Caco-2 (cell line): ENCODE results near the gene ACOXL. TPM values are rescaled to one million over a fixed set of nuclear protein-coding genes. Genes with fewer than 3 reads are reported as not detected.

ENCODE experiments used
- BruUV-seq: library from RNA; stranded (reverse); fragments of 400-500 nt; replicated peaks from 2 replicates; lab custom pipeline; 2021; lab: Mats Ljungman, UMichigan
- CTCF ChIA-PET: fragments of 300-600 bp; sonication (Branson Sonifier 250); formaldehyde crosslinking; loops from one replicate; lab custom pipeline; 2022; ENCODE audit warnings: antibody characterized with exemption; lab: Charles Lee
- POLR2A ChIA-PET: fragments of 300-600 bp; sonication (Branson Sonifier 250); formaldehyde crosslinking; loops from one replicate; lab custom pipeline; 2022; ENCODE audit warnings: antibody characterized with exemption; lab: Charles Lee
- DNase-seq, 2 experiments: peaks; one replicate each; pipeline versions ENCODE4 v3.0.0 to v3.0.0-alpha.2; 2020 to 2022
- H3K27me3 ChIP-seq: replicated peaks from 2 replicates; pipeline ENCODE4 v1.6.0; 2011; ENCODE audit warnings: low read length; ENCODE audit not compliant: control insufficient read depth, insufficient read depth
- H3K36me3 ChIP-seq: 2 replicates; pipeline ENCODE4 v1.5.1; 2011; ENCODE audit warnings: low read length; ENCODE audit not compliant: control insufficient read depth, insufficient read depth
- H3K4me1 ChIP-seq: fragments of 250-450 bp; sonication (Bioruptor Pico); 2 replicates; pipeline ENCODE4 v1.5.1; 2020; ENCODE audit warnings: mild to moderate bottlenecking
- H3K4me3 ChIP-seq: 2 replicates; pipeline ENCODE4 v1.5.1; 2011; ENCODE audit warnings: low read depth, mild to moderate bottlenecking, control low read depth, low read length
- H3K9me3 ChIP-seq: fragments of 250-450 bp; sonication (Bioruptor Pico); 2 replicates; pipeline ENCODE4 v1.5.1; 2020; ENCODE audit warnings: mild to moderate bottlenecking, moderate library complexity
- H3K27ac Mint-ChIP-seq: one replicate; pipeline ENCODE4 v1.8.0; 2022; ENCODE audit warnings: mixed read lengths; ENCODE audit not compliant: unreplicated experiment
- H3K27me3 Mint-ChIP-seq: one replicate; pipeline ENCODE4 v1.8.0; 2022; ENCODE audit warnings: mixed read lengths; ENCODE audit not compliant: insufficient read depth, unreplicated experiment
- H3K36me3 Mint-ChIP-seq: one replicate; pipeline ENCODE4 v1.8.0; 2022; ENCODE audit warnings: mild to moderate bottlenecking, mixed read lengths; ENCODE audit not compliant: insufficient read depth, unreplicated experiment
- H3K4me1 Mint-ChIP-seq: one replicate; pipeline ENCODE4 v1.8.0; 2022; ENCODE audit warnings: low read depth, mixed read lengths; ENCODE audit not compliant: unreplicated experiment
- H3K4me3 Mint-ChIP-seq: one replicate; pipeline ENCODE4 v1.8.0; 2022; ENCODE audit warnings: mild to moderate bottlenecking, moderate library complexity, mixed read lengths; ENCODE audit not compliant: unreplicated experiment
- H3K9me3 Mint-ChIP-seq: one replicate; pipeline ENCODE4 v1.8.0; 2022; ENCODE audit warnings: mixed read lengths; ENCODE audit not compliant: unreplicated experiment
- intact Hi-C: fragments of 100-400 bp; cut with micrococcal nuclease; formaldehyde crosslinking; loops from one replicate; pipeline ENCODE4 v1.10.0; 2022; ENCODE audit not compliant: unreplicated experiment
- total RNA-seq: library from RNA; stranded (reverse); gene quantifications from 2 replicates; pipeline ENCODE4 v1.2.3, GENCODE V29; 2022
- TF ChIP-seq, protein P1 (sequence below), 2 experiments: fragments of 200-600 bp in 1 of 2; IDR thresholded peaks; 1 replicate in 1 of 2; 2 replicates in 1 of 2; pipeline versions ENCODE4 v1.5.1 to v1.8.0; 2011 to 2022; ENCODE audit warnings: antibody characterized with exemption in 1 of 2, control low read depth in 1 of 2, inconsistent platforms in 1 of 2, low read depth in 1 of 2, low read length in 1 of 2, mild to moderate bottlenecking in 1 of 2, moderate library complexity in 1 of 2; ENCODE audit not compliant: insufficient read depth in 1 of 2, severe bottlenecking in 1 of 2, unreplicated experiment in 1 of 2

Gene ACOXL
- total RNA-seq, 1 experiment from 2014 or later, result 2.6 TPM

GRCh38 chr2:110970201-110970600 lies 237.8 kb downstream of the ACOXL start:
- DNase-seq, result no peak
- Mint-ChIP-seq H3K27ac (no peak overlapping the region), H3K4me1 (no peaks in the 10 kb centered on the region), H3K27me3 (peaks cover 9% of the 10 kb centered on the region), H3K9me3 (peaks cover 16% of the 10 kb centered on the region), H3K4me3 (no peak overlapping the region), H3K36me3 (no peaks in the 10 kb centered on the region)
- Histone ChIP-seq H3K4me1 (no peaks in the 10 kb centered on the region), H3K27me3 (no peaks in the 10 kb centered on the region), H3K36me3 (no peaks in the 10 kb centered on the region), H3K4me3 (no peak overlapping the region), H3K9me3 (peaks cover 4% of the 10 kb centered on the region; the same call in 1 of the 2 replicates)
- intact Hi-C loops, result no loop called here
- CTCF ChIA-PET, result interaction anchor here (0.6 kb wide), 1 partner anchor 87 kb away, joined by 3 read pairs; no protein-coding TSS in a partner anchor
- no TSS peak for BruUV-seq
- TF ChIP-seq, protein P1, sequence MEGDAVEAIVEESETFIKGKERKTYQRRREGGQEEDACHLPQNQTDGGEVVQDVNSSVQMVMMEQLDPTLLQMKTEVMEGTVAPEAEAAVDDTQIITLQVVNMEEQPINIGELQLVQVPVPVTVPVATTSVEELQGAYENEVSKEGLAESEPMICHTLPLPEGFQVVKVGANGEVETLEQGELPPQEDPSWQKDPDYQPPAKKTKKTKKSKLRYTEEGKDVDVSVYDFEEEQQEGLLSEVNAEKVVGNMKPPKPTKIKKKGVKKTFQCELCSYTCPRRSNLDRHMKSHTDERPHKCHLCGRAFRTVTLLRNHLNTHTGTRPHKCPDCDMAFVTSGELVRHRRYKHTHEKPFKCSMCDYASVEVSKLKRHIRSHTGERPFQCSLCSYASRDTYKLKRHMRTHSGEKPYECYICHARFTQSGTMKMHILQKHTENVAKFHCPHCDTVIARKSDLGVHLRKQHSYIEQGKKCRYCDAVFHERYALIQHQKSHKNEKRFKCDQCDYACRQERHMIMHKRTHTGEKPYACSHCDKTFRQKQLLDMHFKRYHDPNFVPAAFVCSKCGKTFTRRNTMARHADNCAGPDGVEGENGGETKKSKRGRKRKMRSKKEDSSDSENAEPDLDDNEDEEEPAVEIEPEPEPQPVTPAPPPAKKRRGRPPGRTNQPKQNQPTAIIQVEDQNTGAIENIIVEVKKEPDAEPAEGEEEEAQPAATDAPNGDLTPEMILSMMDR (IDR thresholded peaks at IDR 0.05; ENCODE audit: insufficient read depth in 1 of 2, low read depth in 1 of 2, low read length in 1 of 2, severe bottlenecking in 1 of 2, unreplicated experiment in 1 of 2), result no peak
- POLR2A ChIA-PET, result no interaction called here

GRCh38 chr2:110971811-110972210 lies 239.4 kb downstream of the ACOXL start:
- Histone ChIP-seq H3K36me3 (no peaks in the 10 kb centered on the region), H3K27me3 (no peaks in the 10 kb centered on the region), H3K4me1 (no peaks in the 10 kb centered on the region), H3K9me3 (peaks cover 4% of the 10 kb centered on the region; the same call in 1 of the 2 replicates), H3K4me3 (no peak overlapping the region)
- no TSS peak for BruUV-seq
- Mint-ChIP-seq H3K27ac (no peak overlapping the region), H3K27me3 (peaks cover 13% of the 10 kb centered on the region), H3K4me3 (no peak overlapping the region), H3K9me3 (peaks cover 16% of the 10 kb centered on the region), H3K4me1 (no peaks in the 10 kb centered on the region), H3K36me3 (no peaks in the 10 kb centered on the region)
- intact Hi-C loops, result no loop called here
- TF ChIP-seq, protein P1 (IDR thresholded peaks at IDR 0.05; ENCODE audit: insufficient read depth in 1 of 2, low read depth in 1 of 2, low read length in 1 of 2, severe bottlenecking in 1 of 2, unreplicated experiment in 1 of 2), result no peak
- DNase-seq, result no peak
- ChIA-PET POLR2A (no interaction called here), CTCF (no interaction called here)

DNA sequence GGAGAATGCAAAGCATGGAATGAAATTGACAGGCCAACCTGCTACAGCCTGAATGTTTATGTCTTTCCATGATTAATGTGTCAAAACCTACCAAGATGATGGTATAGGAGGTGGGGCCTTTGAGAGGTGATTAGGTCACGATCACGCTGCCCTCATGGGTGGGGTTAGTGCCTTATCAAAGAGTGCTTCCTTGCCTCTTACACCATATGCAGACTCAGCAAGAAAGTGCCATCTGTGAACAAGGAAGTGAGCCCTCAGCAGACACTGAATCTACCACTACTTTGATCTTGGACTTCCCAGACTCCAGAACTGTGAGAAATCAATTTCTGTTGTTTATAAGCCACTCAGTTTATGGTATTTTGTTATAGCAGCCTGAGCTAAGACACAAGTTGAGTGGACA lies 240.9 kb downstream of the ACOXL start:
- H3K9me3 Mint-ChIP-seq, result peaks cover 12% of the 10 kb centered on the region
- Histone ChIP-seq H3K9me3 (peaks cover 4% of the 10 kb centered on the region; the same call in 1 of the 2 replicates), H3K4me1 (no peaks in the 10 kb centered on the region), H3K4me3 (no peak overlapping the region), H3K27me3 (no peaks in the 10 kb centered on the region), H3K36me3 (no peaks in the 10 kb centered on the region)
- no peak overlapping the region for H3K4me3 Mint-ChIP-seq
- no peaks in the 10 kb centered on the region for H3K4me1 Mint-ChIP-seq
- intact Hi-C loops, result no loop called here
- H3K27me3 Mint-ChIP-seq, result peaks cover 13% of the 10 kb centered on the region
- no peak for DNase-seq
- no peak overlapping the region for H3K27ac Mint-ChIP-seq
- BruUV-seq, result no TSS peak
- TF ChIP-seq, protein P1 (IDR thresholded peaks at IDR 0.05; ENCODE audit: insufficient read depth in 1 of 2, low read depth in 1 of 2, low read length in 1 of 2, severe bottlenecking in 1 of 2, unreplicated experiment in 1 of 2), result no peak
- no peaks in the 10 kb centered on the region for H3K36me3 Mint-ChIP-seq
- CTCF ChIA-PET, result no interaction called here
- POLR2A ChIA-PET, result no interaction called here
